HFF-Myc (cell line): ENCODE data around the gene HAPSTR1.

Experiments
- DNase-seq: peaks from one replicate; pipeline ENCODE4 v3.0.0-alpha.2; 2011; ENCODE audit warnings: low read depth; ENCODE audit errors: extremely low read depth
- H3K4me3 ChIP-seq: replicated peaks from 2 replicates; pipeline ENCODE4 v1.5.1; 2011; ENCODE audit warnings: low read depth, mild to moderate bottlenecking, control low read depth, low read length
- TF ChIP-seq, protein P1 (sequence below): IDR thresholded peaks from 2 replicates; pipeline ENCODE4 v1.5.1; 2012; ENCODE audit warnings: mild to moderate bottlenecking, low read depth, low read length, control low read depth; ENCODE audit errors: missing control alignments

The HAPSTR1 gene

DNA sequence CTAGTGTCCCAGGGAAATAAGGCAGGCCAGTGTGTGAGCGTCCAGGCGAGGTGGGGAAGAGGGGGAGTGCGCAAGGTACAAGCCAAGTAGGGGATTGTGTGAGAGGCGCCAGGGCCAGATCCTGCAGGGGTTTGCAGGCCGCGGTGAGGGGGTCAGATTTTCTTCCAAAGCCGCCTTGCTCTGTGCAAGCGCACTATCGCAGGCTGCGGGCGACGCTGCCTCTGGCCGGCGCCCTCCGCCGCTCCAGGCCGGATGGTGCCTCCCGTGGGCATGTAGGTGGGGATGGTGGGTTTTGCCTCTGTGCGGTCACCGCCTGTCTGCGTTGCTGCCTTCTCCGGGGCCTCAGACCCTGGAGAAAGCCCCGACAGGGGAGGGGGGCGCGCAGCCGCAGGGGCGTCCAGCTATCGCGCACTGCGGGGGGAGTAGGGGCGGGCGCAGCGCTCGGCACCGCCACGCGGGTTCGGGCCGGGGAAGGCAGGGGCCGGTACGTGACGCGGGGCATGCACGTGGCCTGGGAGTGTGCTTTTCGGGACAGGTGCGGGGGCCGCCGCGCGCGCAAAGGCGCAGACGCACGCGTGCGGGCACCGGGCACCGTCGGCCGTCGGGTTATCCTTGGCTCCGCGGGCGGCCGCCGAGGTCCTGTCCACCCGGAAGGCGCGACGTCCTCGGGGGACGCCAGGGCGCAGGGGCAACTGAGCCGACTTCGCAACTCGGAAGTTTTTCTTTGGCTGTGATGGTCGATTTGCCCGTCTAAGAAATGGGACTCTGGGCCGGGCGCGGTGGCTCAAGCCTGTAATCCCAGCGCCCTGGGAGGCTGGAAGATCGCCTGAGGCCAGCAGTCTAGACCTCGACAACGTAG, 1.1 kb upstream of the HAPSTR1 start:
- TF ChIP-seq, protein P1, sequence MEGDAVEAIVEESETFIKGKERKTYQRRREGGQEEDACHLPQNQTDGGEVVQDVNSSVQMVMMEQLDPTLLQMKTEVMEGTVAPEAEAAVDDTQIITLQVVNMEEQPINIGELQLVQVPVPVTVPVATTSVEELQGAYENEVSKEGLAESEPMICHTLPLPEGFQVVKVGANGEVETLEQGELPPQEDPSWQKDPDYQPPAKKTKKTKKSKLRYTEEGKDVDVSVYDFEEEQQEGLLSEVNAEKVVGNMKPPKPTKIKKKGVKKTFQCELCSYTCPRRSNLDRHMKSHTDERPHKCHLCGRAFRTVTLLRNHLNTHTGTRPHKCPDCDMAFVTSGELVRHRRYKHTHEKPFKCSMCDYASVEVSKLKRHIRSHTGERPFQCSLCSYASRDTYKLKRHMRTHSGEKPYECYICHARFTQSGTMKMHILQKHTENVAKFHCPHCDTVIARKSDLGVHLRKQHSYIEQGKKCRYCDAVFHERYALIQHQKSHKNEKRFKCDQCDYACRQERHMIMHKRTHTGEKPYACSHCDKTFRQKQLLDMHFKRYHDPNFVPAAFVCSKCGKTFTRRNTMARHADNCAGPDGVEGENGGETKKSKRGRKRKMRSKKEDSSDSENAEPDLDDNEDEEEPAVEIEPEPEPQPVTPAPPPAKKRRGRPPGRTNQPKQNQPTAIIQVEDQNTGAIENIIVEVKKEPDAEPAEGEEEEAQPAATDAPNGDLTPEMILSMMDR: no peak
- peak overlapping the region; percentile 57 for H3K4me3 ChIP-seq
- DNase-seq: no peak

DNA sequence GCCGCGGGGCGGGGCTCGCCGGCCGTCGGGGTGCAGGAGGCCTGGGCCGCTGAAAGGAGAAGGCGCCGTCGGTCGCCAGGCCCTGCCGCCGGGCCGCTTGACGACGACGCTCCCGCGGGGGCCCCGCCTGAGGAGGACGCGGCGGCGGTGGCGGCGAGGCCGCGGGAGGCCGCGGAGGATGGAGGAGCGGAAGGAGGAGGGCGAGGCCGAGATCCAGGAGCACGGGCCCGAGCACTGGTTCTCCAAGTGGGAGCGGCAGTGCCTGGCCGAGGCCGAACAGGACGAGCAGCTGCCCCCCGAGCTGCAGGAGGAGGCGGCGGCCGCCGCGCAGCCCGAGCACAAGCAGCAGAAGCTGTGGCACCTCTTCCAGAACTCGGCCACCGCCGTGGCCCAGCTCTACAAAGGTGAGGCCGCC, 430 bp downstream of the HAPSTR1 start:
- peak overlapping the region; percentile 94 for H3K4me3 ChIP-seq

DNA sequence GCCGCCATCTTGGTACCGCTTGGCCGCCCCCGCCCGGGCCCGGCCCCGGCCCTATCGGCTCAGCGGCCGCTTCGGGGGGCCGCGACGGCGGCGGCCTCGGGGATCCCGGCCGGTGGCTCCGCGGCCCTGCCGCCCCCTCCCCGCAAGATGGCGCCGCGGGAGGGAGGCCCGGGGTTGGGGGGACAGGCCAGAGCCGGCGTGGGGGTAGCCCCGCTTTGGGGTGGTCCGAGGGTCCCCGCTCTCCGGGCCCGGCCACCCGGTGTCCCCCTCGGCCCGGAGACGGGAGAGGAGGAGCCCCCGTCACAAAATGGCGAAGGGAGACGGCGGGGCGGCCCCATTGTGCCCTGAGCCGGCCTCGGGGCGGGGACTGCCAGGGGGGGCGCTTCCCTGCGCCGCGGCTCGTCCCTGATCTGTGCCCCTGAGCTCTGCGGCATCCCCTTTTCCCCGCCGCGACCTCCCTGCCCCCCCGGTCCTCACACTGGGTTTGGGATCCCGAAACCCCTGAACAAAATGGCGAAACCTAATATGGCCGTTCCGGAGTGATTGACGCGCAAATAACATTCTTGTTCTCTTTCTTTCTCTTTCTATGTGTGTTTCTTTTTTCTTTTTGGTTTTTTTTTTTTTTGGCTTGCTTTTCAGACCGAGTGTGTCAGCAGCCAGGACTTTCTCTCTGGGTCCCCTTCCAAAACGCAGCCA, 986 bp downstream of the HAPSTR1 start:
- TF ChIP-seq, protein P1: no peak
- peak overlapping the region; percentile 94 for H3K4me3 ChIP-seq
- DNase-seq: no peak

More for the DNA sequence above, 430 bp downstream of the HAPSTR1 start:
- TF ChIP-seq, protein P1: no peak
- no peak for DNase-seq

DNA sequence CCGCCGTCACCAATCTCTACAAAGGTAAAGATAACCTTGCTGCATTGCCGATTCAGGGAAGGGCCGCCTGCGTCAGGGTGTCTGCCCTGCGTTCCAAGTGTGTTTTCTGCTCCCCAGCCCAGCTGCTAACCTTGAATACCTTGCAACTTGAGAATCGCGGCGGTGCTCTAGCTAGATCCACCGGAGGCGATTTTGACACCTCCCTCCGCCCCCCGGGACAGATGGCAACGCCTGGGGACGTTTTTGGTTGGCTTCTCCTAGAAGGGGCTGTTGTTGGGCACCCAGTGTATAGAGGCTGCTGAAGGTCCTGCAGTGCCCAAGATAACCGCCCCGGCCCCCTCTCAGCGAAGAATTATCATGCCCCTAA, 1.5 kb downstream of the HAPSTR1 start:
- TF ChIP-seq, protein P1: no peak
- H3K4me3 ChIP-seq: peak overlapping the region; percentile 94
- DNase-seq: no peak

DNA sequence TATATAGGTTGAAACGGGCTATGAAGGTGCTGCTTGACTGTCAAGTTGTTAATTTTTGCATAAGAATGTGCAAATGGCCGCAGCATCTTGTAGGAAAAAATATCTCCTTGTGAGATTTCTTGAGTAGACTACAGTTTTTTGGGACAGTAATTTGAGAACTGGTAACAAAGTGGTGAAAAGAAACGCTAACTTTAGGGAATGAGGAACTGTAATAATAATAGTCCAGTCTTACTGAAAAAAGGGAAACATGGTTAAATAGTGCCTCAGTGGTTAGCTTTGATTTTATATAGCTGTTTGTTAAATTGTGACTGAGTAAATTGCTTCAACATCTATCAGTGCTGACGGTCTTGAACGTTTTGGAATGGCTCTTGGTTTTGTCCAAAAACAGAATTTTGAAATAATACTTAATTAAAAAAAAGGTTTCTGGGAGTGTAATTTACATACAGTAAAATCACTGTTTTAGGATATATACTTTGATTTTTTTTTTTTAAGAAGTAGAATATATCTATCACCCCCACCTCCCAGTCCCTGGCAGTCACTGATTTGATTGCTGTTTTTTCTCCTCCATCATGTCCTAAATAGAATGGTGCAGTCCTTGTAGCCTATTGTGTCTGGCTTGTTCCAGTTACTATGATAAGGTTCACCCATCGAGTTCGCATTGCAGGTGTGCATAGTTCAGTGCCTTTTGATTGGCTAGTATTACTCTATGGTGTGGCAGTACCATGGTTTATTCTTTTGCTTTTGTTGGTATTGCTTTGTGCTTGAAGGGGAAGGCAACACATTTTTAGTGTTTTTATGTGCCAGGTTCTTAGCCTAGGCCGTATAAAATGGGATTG, 2.8 kb downstream of the HAPSTR1 start:
- peak overlapping the region; percentile 94 for H3K4me3 ChIP-seq
- TF ChIP-seq, protein P1: no peak
- DNase-seq: no peak

DNA sequence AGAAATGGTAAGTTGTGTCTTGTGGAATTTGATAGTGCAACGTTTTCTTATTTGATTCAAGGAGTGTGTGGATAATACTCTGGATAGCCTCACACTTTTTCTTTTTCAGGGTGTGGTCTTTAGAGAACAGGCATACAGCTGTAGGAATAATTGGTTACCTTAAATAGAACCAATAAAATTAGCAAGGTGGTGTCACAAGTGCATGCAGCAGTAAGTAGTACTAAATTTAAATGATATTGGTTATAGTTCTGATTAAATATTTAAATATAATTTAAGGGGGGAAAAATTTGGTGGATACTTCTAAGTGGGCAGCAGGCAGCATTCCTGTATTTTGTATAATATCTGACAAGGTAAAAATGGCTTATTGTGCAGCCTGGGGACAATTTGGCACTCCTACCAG, 3.7 kb downstream of the HAPSTR1 start:
- TF ChIP-seq, protein P1: no peak
- peak overlapping the region; percentile 94 for H3K4me3 ChIP-seq
- no peak for DNase-seq
